ENCODE data around the gene MYO18B. TPM values are rescaled to one million over a fixed set of nuclear protein-coding genes. Genes with fewer than 3 reads are reported as not detected.

MYO18B gene
- polyA plus RNA-seq, 1 donor (not counting 4 experiments of a cell fraction or from before 2014, with no cell fraction given) = not detected

DNA sequence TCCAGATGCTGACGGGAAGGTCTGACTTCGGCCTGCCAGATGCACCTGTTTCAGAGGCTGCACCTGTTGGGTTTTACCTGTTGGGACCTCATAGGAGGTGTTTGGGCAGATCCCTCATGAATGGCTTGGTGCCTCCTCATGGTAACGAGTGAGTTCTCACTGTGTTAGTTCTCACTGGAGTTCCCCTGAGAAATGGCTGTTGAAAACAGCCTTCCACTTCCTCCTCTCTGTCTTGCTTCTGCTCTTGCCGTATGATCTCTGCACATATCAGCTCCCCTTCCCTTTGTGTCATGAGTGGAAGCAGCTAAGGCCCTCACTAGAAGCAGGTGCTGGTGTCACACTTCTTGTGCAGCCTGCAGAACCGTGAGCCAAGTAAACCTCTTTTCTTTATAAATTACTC is 219.7 kb downstream of the MYO18B start:
- dilution Hi-C loops (cut with MboI; ENCODE audit: extremely low pct_ligation_motif_present, low sequenced_read_pairs) = no loop called here
- H4K20me1 ChIP-seq (ENCODE audit: control insufficient read depth, extremely low read depth, insufficient read depth, low read length) = no peaks in the 10 kb centered on the region
- no peak overlapping the region for H3K27ac ChIP-seq (ENCODE audit: control insufficient read depth, insufficient read depth, low read length)
- no peak overlapping the region for H2AFZ ChIP-seq (ENCODE audit: control insufficient read depth, low read length)
- no peaks in the 10 kb centered on the region for H3K27me3 ChIP-seq (ENCODE audit: control insufficient read depth, extremely low read depth, insufficient read depth, low read length)
- H3K4me3 ChIP-seq (ENCODE audit: control insufficient read depth in 2 of 3, extremely low read depth in 1 of 3, insufficient read depth in 2 of 3, low read depth in 1 of 3, low read length in 3 of 3) = no peak overlapping the region
- H3K36me3 ChIP-seq (ENCODE audit: control insufficient read depth in 2 of 2, extremely low read depth in 1 of 2, insufficient read depth in 2 of 2, low read length in 2 of 2) = no peaks in the 10 kb centered on the region
- H3K9me1 ChIP-seq (ENCODE audit: control insufficient read depth, extremely low read depth, insufficient read depth, low read length) = no peaks in the 10 kb centered on the region
- TF ChIP-seq EZH2 (IDR thresholded peaks at IDR 0.05; ENCODE audit: low read length) = no peak
- TF ChIP-seq, protein P1, sequence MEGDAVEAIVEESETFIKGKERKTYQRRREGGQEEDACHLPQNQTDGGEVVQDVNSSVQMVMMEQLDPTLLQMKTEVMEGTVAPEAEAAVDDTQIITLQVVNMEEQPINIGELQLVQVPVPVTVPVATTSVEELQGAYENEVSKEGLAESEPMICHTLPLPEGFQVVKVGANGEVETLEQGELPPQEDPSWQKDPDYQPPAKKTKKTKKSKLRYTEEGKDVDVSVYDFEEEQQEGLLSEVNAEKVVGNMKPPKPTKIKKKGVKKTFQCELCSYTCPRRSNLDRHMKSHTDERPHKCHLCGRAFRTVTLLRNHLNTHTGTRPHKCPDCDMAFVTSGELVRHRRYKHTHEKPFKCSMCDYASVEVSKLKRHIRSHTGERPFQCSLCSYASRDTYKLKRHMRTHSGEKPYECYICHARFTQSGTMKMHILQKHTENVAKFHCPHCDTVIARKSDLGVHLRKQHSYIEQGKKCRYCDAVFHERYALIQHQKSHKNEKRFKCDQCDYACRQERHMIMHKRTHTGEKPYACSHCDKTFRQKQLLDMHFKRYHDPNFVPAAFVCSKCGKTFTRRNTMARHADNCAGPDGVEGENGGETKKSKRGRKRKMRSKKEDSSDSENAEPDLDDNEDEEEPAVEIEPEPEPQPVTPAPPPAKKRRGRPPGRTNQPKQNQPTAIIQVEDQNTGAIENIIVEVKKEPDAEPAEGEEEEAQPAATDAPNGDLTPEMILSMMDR (optimal IDR thresholded peaks at IDR 0.05 in 1 of 3, IDR thresholded peaks at IDR 0.05 in 1 of 3, conservative IDR thresholded peaks at IDR 0.05 in 1 of 3; ENCODE audit: extremely low read depth in 1 of 3, insufficient read depth in 2 of 3, low read length in 3 of 3) = no peak
- no peaks in the 10 kb centered on the region for H3K79me2 ChIP-seq (ENCODE audit: control insufficient read depth, insufficient read depth, low read length)
- no peak for DNase-seq (ENCODE audit: low read depth, low spot score)
- H3K9ac ChIP-seq (ENCODE audit: control insufficient read depth, extremely low read depth, insufficient read depth, low read length) = no peak overlapping the region
- no peak for FAIRE-seq
- H3K4me2 ChIP-seq (ENCODE audit: control insufficient read depth, extremely low read depth, insufficient read depth, low read depth, low read length) = no peak overlapping the region
- H3K9me3 ChIP-seq (ENCODE audit: control insufficient read depth, low read depth, low read length) = no peaks in the 10 kb centered on the region
- no peaks in the 10 kb centered on the region for H3K4me1 ChIP-seq (ENCODE audit: control insufficient read depth, extremely low read depth, insufficient read depth, low read length)

DNA sequence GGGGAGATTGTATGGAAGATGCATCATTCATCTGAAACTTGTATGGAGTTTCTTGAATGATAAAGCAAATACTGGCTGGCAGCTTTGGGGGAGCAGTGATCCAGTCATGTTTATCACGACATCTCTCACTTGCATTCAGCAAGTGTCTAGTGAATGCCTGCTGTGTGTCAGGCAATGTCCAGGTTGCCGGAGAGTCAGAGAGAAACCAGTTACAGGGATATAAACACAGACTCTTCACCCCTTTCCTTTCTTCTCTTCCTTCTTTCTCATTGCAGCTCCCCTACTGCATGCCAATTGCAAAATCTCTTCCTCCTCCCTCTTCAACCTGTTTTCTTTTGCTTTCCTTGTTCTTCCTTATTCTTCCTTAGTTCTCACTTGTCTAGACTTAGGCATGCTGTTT is 220.7 kb downstream of the MYO18B start:
- no peaks in the 10 kb centered on the region for H3K36me3 ChIP-seq (ENCODE audit: control insufficient read depth in 2 of 2, extremely low read depth in 1 of 2, insufficient read depth in 2 of 2, low read length in 2 of 2)
- no peak for FAIRE-seq
- TF ChIP-seq, protein P1 (optimal IDR thresholded peaks at IDR 0.05 in 1 of 3, IDR thresholded peaks at IDR 0.05 in 1 of 3, conservative IDR thresholded peaks at IDR 0.05 in 1 of 3; ENCODE audit: extremely low read depth in 1 of 3, insufficient read depth in 2 of 3, low read length in 3 of 3) = no peak
- no peak for TF ChIP-seq EZH2 (IDR thresholded peaks at IDR 0.05; ENCODE audit: low read length)
- H3K27me3 ChIP-seq (ENCODE audit: control insufficient read depth, extremely low read depth, insufficient read depth, low read length) = no peaks in the 10 kb centered on the region
- H4K20me1 ChIP-seq (ENCODE audit: control insufficient read depth, extremely low read depth, insufficient read depth, low read length) = no peaks in the 10 kb centered on the region
- no peaks in the 10 kb centered on the region for H3K4me1 ChIP-seq (ENCODE audit: control insufficient read depth, extremely low read depth, insufficient read depth, low read length)
- no peaks in the 10 kb centered on the region for H3K79me2 ChIP-seq (ENCODE audit: control insufficient read depth, insufficient read depth, low read length)
- DNase-seq (ENCODE audit: low read depth, low spot score) = no peak
- no peak overlapping the region for H3K27ac ChIP-seq (ENCODE audit: control insufficient read depth, insufficient read depth, low read length)
- no peaks in the 10 kb centered on the region for H3K9me3 ChIP-seq (ENCODE audit: control insufficient read depth, low read depth, low read length)
- dilution Hi-C loops (cut with MboI; ENCODE audit: extremely low pct_ligation_motif_present, low sequenced_read_pairs) = no loop called here
- no peak overlapping the region for H3K4me3 ChIP-seq (ENCODE audit: control insufficient read depth in 2 of 3, extremely low read depth in 1 of 3, insufficient read depth in 2 of 3, low read depth in 1 of 3, low read length in 3 of 3)
- H2AFZ ChIP-seq (ENCODE audit: control insufficient read depth, low read length) = no peak overlapping the region
- no peaks in the 10 kb centered on the region for H3K9me1 ChIP-seq (ENCODE audit: control insufficient read depth, extremely low read depth, insufficient read depth, low read length)
- no peak overlapping the region for H3K9ac ChIP-seq (ENCODE audit: control insufficient read depth, extremely low read depth, insufficient read depth, low read length)
- no peak overlapping the region for H3K4me2 ChIP-seq (ENCODE audit: control insufficient read depth, extremely low read depth, insufficient read depth, low read depth, low read length)

All from keratinocyte (primary cell).